KMS-11 (cell line): ENCODE measurements around the gene DDX54.

ENCODE experiments used
- H2AFZ ChIP-seq: fragments of 200-600 bp; sonication (generic); 2 replicates; pipeline ENCODE4 v1.6.1; 2016; ENCODE audit warnings: antibody characterized with exemption, mixed run types, low read depth
- H3K27ac ChIP-seq: fragments of 200-600 bp; sonication (generic); 2 replicates; pipeline ENCODE4 v1.6.1; 2016; ENCODE audit warnings: mild to moderate bottlenecking, mixed run types
- H3K27me3 ChIP-seq: fragments of 200-600 bp; sonication (generic); 2 replicates; pipeline ENCODE4 v1.6.1; 2017; ENCODE audit warnings: mild to moderate bottlenecking, low read depth, mixed run types, moderate library complexity; ENCODE audit not compliant: insufficient read depth
- H3K36me3 ChIP-seq: fragments of 200-600 bp; sonication (generic); 2 replicates; pipeline ENCODE4 v1.6.1; 2017; ENCODE audit warnings: mild to moderate bottlenecking, mixed run types; ENCODE audit not compliant: insufficient read depth
- H3K4me1 ChIP-seq: fragments of 200-600 bp; sonication (generic); 2 replicates; pipeline ENCODE4 v1.6.1; 2016; ENCODE audit warnings: mild to moderate bottlenecking, low read depth, mixed run types; ENCODE audit not compliant: poor library complexity, severe bottlenecking
- H3K4me2 ChIP-seq: fragments of 200-600 bp; sonication (generic); 2 replicates; pipeline ENCODE4 v1.7.0; 2016; ENCODE audit warnings: mild to moderate bottlenecking, mixed run types
- H3K4me3 ChIP-seq: fragments of 200-600 bp; sonication (generic); IDR thresholded peaks from 2 replicates; pipeline ENCODE4 v1.6.1; 2017; ENCODE audit warnings: low read depth, low read length, mixed read lengths; ENCODE audit not compliant: insufficient read depth
- H3K79me2 ChIP-seq: fragments of 200-600 bp; sonication (generic); 2 replicates; pipeline ENCODE4 v1.6.1; 2016; ENCODE audit warnings: low read depth, mixed run types; ENCODE audit not compliant: insufficient read depth
- H3K9ac ChIP-seq: fragments of 200-600 bp; sonication (generic); 2 replicates; pipeline ENCODE4 v1.6.1; 2016; ENCODE audit warnings: mild to moderate bottlenecking, mixed run types
- H4K20me1 ChIP-seq: fragments of 200-600 bp; sonication (generic); 2 replicates; pipeline ENCODE4 v1.6.1; 2016; ENCODE audit warnings: mild to moderate bottlenecking, mixed run types; ENCODE audit not compliant: insufficient read depth
- TF ChIP-seq, protein P1 (sequence below): fragments of 200-600 bp; sonication (generic); conservative IDR thresholded peaks from 2 replicates; pipeline ENCODE4 v1.6.1; 2017; ENCODE audit warnings: low read depth, mild to moderate bottlenecking, antibody characterized with exemption, low read length, moderate library complexity, mixed read lengths

DDX54 gene

DNA sequence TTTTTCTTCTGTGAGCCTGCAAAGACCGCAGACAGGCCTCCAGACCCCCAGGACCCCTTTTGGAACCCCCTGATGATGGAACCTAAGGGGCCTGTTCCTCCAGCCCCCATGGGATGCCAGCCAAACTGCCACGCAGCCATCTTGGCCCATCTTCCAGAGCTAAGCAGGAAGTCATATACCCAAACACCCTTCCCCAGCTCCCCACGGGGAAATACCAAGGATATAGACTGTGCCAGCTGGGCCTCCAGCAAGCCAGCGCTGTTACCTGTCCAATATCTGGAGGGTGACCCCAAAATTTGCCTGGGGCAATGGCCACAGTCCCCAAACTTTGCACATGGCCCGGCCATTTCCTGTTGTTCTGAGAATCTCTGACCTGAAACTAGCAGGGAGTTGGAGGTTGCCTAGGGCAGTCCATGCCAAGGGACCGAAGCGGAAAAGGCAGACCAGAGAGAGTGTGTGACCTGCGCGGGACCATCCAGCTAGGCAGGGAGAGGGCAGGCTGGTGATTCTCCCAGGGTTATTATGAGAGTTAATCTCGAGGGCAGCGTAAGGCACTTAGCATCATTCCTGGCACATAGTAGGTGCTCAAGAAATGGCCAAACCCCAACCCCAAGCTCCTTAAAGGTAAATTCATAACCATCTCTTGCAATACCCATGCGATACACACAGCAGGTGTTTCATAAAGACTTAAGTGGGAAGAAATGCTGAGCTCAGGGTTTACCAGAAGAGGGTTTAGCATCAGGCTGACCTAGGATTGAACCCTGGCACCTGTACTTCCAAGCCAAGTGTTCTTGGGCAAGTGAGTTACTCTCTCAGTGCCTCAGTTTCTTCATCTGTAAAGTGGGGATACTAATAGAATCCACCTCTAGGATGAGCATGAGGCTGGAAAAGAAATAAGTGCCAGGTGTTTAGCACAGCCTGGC is 47.2 kb downstream of the DDX54 start:
- H2AFZ ChIP-seq, result no peak overlapping the region
- no peak overlapping the region for H3K27ac ChIP-seq
- H3K79me2 ChIP-seq, result no peaks in the 10 kb centered on the region
- H3K4me3 ChIP-seq, result no peak overlapping the region
- H3K9ac ChIP-seq, result no peak overlapping the region
- TF ChIP-seq, protein P1, sequence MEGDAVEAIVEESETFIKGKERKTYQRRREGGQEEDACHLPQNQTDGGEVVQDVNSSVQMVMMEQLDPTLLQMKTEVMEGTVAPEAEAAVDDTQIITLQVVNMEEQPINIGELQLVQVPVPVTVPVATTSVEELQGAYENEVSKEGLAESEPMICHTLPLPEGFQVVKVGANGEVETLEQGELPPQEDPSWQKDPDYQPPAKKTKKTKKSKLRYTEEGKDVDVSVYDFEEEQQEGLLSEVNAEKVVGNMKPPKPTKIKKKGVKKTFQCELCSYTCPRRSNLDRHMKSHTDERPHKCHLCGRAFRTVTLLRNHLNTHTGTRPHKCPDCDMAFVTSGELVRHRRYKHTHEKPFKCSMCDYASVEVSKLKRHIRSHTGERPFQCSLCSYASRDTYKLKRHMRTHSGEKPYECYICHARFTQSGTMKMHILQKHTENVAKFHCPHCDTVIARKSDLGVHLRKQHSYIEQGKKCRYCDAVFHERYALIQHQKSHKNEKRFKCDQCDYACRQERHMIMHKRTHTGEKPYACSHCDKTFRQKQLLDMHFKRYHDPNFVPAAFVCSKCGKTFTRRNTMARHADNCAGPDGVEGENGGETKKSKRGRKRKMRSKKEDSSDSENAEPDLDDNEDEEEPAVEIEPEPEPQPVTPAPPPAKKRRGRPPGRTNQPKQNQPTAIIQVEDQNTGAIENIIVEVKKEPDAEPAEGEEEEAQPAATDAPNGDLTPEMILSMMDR, result no peak
- H3K4me1 ChIP-seq, result peaks cover 14% of the 10 kb centered on the region
- no peaks in the 10 kb centered on the region for H3K27me3 ChIP-seq
- H3K36me3 ChIP-seq, result no peaks in the 10 kb centered on the region
- H3K4me2 ChIP-seq, result no peak overlapping the region
- H4K20me1 ChIP-seq, result no peaks in the 10 kb centered on the region

DNA sequence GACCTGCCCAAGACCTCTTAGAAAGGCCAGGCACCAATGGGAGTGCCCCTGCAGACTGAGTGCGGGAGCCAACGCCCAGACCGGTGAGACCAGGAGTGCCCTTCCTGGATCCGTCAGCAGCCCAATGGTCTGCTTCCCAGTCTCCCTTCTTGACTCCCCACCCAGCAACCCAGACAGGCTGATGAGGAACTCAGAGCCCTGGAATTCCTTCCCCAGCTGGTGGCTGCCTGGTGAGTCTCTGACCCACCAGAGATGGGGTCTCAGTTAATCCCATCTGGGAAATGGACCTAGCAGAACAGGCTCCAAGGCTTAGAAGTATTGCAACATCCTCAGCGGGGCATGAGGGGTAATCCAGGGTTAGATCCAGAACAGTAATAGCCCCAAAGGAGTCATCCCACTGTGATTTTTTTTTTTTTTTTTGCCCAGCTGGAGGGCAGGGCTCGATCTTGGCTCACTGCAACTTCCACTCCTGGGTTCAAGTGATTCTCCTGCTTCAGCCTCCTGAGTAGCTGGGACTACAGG is 48.2 kb downstream of the DDX54 start:
- H3K4me2 ChIP-seq, result no peak overlapping the region
- TF ChIP-seq, protein P1, result no peak
- H3K27ac ChIP-seq, result no peak overlapping the region

DNA sequence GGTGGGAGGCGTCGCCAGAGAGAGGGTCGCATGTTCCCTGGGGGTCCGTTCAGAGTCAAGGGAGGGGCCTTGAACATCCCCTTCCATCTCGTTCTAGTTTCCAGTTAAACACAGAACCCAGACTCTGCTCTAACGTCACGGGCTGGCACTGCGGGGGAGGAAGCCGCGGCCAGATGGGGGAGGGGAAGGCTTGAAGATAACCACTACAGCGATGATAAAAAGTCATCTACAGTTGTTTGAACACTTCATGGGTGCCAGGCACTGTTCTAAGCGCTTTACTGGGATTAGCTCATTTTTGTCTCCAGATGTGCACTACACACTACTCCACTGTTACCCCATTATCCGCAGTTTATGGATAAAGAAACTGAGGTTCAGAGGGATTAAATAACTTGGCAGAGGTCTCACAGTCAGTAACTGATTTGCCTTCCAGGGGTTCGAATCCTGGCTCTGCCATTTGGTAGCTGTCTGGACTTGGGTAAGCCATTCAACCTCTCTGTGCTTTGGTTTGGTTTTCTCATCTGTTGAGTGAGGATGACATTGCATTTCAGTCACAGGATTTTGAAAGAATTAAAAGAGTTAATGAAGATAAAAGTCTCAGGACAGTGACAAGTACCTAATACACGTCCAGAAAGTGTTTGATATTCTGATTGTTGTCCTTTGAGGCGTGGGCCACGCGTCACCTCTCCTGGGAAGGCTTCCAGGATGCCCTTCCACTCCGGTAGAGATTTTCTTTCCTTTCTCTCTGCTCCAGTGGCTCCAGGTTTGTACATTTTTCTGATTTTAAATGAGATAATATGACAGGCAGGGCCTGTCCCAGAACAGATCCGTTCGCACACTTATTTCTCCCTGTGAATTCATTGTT is 48.9 kb downstream of the DDX54 start:
- Histone ChIP-seq H3K36me3 (no peaks in the 10 kb centered on the region), H3K9ac (no peak overlapping the region), H3K4me1 (peaks cover 14% of the 10 kb centered on the region), H3K27me3 (no peaks in the 10 kb centered on the region), H3K27ac (no peak overlapping the region), H3K79me2 (no peaks in the 10 kb centered on the region), H3K4me2 (no peak overlapping the region), H2AFZ (no peak overlapping the region), H4K20me1 (no peaks in the 10 kb centered on the region), H3K4me3 (no peak overlapping the region)
- TF ChIP-seq, protein P1, result no peak

More for the DNA sequence above, 48.2 kb downstream of the DDX54 start:
- Histone ChIP-seq H3K79me2 (no peaks in the 10 kb centered on the region), H3K36me3 (no peaks in the 10 kb centered on the region), H3K4me1 (peaks cover 14% of the 10 kb centered on the region), H3K4me3 (no peak overlapping the region), H4K20me1 (no peaks in the 10 kb centered on the region), H3K9ac (no peak overlapping the region), H2AFZ (no peak overlapping the region), H3K27me3 (no peaks in the 10 kb centered on the region)
